SJSA1 (cell line): Measurements from ENCODE around the gene OPHN1. TPM values are rescaled to one million over a fixed set of nuclear protein-coding genes. Genes with fewer than 3 reads are reported as not detected.
"Not testable (repeated sequence)": the region's sequence is repeated elsewhere in the genome, so short reads cannot be mapped to it uniquely, and the experiment has no call there.

Experiments used
- DNase-seq, 2 experiments: peaks; one replicate each; pipeline ENCODE4 v3.0.0-alpha.2; 2015 to 2020; ENCODE audit warnings: low spot score in 2 of 2, low read depth in 1 of 2
- H3K27ac ChIP-seq: fragments of 250-450 bp; sonication (Bioruptor Pico); 2 replicates; pipeline ENCODE4 v1.5.1; 2020; ENCODE audit warnings: mild to moderate bottlenecking, moderate library complexity
- H3K27me3 ChIP-seq: fragments of 250-450 bp; sonication (Bioruptor Pico); replicated peaks from 2 replicates; pipeline ENCODE4 v1.5.1; 2020; ENCODE audit warnings: mild to moderate bottlenecking, moderate library complexity
- H3K36me3 ChIP-seq: fragments of 250-450 bp; sonication (Bioruptor Pico); 2 replicates; pipeline ENCODE4 v1.5.1; 2020; ENCODE audit warnings: mild to moderate bottlenecking
- H3K4me1 ChIP-seq: fragments of 250-450 bp; sonication (Bioruptor Pico); replicated peaks from 2 replicates; pipeline ENCODE4 v1.6.1; 2021; ENCODE audit warnings: mild to moderate bottlenecking
- H3K4me3 ChIP-seq: fragments of 250-450 bp; sonication (Bioruptor Pico); 2 replicates; pipeline ENCODE4 v1.5.1; 2020; ENCODE audit warnings: mild to moderate bottlenecking
- H3K9me3 ChIP-seq: fragments of 250-450 bp; sonication (Bioruptor Pico); replicated peaks from 2 replicates; pipeline ENCODE4 v1.5.1; 2020; ENCODE audit warnings: mild to moderate bottlenecking
- total RNA-seq: library from RNA; depleted of rRNA; stranded (reverse); fragments of >200 nt; shearing (Covaris generic); gene quantifications from 2 replicates; pipeline ENCODE4 v1.2.3, GENCODE V29; 2014

The OPHN1 gene
- total RNA-seq, 1 experiment from 2014 or later, result 7.8 TPM

DNA sequence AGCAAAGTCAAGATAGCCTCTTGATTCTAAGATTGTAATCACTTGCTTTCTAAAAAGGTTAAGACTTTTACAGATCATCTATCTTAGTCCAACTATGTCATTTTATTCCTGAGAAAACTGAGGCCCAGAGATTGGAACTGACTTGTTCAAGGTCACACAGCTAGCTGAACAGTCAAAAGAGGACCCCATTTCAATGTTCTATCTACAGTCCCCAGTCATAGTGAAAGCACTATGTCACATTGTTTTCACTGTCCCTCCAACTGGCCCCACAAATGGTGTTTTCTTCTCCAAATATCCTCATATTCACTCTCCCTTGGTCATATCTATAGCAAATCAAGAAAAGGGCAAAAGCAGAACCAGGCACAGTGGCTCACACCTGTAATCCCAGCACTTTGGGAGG, 145.2 kb downstream of the OPHN1 start:
- Histone ChIP-seq H3K4me1 (no peaks in the 10 kb centered on the region), H3K4me3 (no peak overlapping the region), H3K36me3 (no peaks in the 10 kb centered on the region), H3K9me3 (no peaks in the 10 kb centered on the region), H3K27me3 (no peaks in the 10 kb centered on the region), H3K27ac (no peak overlapping the region)
- DNase-seq, result no peak

DNA sequence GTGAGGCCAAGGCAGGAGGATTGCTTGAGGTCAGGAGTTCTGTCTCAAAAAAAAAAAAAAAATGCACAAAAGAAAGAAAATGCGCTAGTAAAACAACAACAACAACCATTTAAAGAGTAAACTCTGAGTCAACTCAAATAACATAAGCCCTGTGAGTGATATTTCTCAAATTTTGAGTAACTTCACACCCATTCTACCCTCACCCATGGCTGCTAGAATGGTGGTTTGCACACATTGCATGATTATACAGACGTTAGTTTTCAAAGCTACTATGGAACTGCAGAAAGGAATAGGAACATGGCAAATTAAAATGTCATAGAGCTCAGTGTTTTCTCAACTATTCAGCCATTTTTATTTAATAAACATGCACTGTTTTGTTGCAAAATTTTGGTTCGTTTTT, 145.9 kb downstream of the OPHN1 start:
- H3K4me3 ChIP-seq, result no peak overlapping the region
- H3K27me3 ChIP-seq, result no peaks in the 10 kb centered on the region
- H3K36me3 ChIP-seq, result no peaks in the 10 kb centered on the region
- no peak overlapping the region for H3K27ac ChIP-seq
- H3K4me1 ChIP-seq, result no peaks in the 10 kb centered on the region
- DNase-seq, result no peak
- H3K9me3 ChIP-seq, result no peaks in the 10 kb centered on the region

DNA sequence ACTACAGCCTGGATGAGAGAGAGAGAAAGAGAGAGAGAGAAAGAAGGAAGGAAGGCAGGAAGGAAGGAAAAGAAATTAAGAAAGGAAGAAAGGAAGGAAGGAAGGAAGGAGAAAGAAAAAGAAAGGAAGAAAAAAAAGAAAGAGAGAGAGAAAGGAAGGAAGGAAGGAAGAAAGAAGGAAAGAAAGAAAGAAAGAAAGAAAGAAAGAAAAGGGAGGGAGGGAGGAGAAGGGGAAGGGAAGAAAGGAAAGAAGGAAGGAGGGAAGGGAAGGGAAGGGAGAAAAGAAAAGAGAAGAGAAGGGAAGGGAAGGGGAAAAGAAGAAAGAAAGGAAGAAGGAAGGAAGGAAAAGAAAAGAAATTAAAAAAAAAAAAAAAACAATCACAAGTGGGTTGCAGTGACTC, 146.3 kb downstream of the OPHN1 start:
- H3K27ac ChIP-seq, result no peak overlapping the region
- DNase-seq, result no peak

DNA sequence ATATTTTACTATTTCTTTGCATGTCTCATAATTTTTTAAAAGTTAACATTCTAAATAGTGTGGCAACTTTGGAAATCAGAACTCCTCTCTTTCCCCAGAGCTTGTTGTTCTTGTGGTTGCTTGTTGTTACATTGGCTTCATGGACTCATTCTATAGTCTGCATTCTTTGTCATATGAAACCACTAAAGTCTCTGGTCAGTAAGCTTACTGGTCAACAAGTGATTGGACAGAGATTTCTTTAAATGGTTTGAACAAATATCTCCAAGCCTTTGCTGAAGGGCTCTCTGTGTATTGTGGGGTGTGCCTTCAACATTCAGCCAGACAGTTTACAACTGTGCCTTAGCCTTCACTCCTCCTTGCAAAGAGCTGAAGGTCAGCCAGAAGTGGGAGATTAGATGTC, 147.2 kb downstream of the OPHN1 start:
- Histone ChIP-seq H3K36me3 (no peaks in the 10 kb centered on the region), H3K4me1 (no peaks in the 10 kb centered on the region)
- no peak for DNase-seq

More for the DNA sequence above, 146.3 kb downstream of the OPHN1 start:
- no peaks in the 10 kb centered on the region for H3K4me1 ChIP-seq
- no peaks in the 10 kb centered on the region for H3K36me3 ChIP-seq
- no peak overlapping the region for H3K4me3 ChIP-seq
- no peaks in the 10 kb centered on the region for H3K27me3 ChIP-seq
- H3K9me3 ChIP-seq, result no peaks in the 10 kb centered on the region

DNA sequence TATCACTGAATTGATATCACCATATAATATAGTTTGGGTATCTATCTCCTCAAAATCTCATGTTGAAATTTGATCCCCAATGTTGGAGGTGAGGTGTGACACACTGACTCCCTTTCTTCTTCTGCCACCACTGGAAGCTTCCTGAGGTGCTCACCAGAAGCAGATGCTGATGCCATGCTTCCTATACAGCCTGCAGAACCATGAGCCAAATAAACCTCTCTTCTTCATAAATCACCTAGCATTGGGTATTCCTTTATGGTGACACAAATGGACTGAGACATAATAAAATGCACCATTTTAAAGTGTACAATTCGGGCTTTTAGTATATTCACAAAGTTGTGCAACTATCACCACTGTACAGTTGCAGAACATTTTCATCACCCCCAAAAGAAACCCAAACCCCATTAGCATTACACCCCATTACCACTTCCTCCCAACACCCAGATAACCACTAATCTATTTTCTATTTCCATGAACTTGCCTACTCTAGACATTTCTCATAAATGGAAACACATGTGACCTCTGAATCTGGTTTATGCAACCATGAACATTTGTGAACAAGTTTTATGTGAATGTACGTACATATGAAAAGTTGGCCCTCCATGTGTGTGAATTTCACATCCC, 148.9 kb downstream of the OPHN1 start:
- H3K27me3 ChIP-seq, result no peaks in the 10 kb centered on the region
- H3K36me3 ChIP-seq, result no peaks in the 10 kb centered on the region
- no peaks in the 10 kb centered on the region for H3K9me3 ChIP-seq
- H3K27ac ChIP-seq, result no peak overlapping the region
- H3K4me3 ChIP-seq, result no peak overlapping the region
- no peaks in the 10 kb centered on the region for H3K4me1 ChIP-seq
- no peak for DNase-seq

More for the DNA sequence above, 147.2 kb downstream of the OPHN1 start:
- Histone ChIP-seq H3K4me3 (no peak overlapping the region), H3K9me3 (no peaks in the 10 kb centered on the region), H3K27me3 (no peaks in the 10 kb centered on the region), H3K27ac (no peak overlapping the region)

DNA sequence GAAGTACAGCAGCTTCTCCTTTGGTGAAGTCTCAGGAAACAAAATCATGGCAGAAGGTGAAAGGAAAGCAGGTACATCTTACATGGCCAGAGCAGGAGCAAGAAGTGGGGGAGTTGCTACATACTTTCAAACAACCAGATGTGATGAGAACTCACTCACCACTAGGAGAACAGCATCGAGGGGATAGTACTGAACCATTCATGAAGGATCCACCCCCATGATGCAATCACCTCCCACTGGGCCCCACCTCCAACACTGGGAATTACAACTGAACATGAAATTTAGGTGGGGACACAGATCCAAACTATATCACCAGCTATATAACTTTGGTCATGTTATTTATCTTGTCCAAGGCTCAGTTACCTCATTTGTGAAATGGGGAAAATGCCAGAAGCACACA, 159.4 kb downstream of the OPHN1 start:
- H3K27me3 ChIP-seq, result no peaks in the 10 kb centered on the region
- no peaks in the 10 kb centered on the region for H3K9me3 ChIP-seq
- H3K4me1 ChIP-seq, result no peaks in the 10 kb centered on the region
- no peak overlapping the region for H3K4me3 ChIP-seq
- no peaks in the 10 kb centered on the region for H3K36me3 ChIP-seq
- no peak for DNase-seq
- H3K27ac ChIP-seq, result no peak overlapping the region

DNA sequence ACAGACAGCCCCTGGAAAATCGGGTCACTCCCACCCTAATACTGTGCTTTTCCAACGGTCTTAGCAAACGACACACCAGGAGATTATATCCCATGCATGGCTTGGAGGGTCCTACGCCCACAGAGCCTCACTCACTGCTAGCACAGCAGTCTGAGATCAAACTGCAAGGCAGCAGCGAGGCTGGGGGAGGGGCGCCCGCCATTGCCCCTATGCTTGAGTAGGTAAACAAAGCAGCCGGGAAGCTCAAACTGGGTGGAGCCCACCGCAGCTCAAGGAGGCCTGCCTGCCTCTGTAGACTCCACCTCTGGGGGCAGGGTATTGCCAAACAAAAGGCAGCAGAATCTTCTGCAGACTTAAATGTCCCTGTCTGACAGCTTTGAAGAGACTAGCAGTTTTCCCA, 168.5 kb downstream of the OPHN1 start:
- not testable (repeated sequence) for H3K27me3 ChIP-seq, H3K27ac ChIP-seq, DNase-seq, H3K9me3 ChIP-seq, H3K4me1 ChIP-seq, H3K4me3 ChIP-seq, H3K36me3 ChIP-seq

DNA sequence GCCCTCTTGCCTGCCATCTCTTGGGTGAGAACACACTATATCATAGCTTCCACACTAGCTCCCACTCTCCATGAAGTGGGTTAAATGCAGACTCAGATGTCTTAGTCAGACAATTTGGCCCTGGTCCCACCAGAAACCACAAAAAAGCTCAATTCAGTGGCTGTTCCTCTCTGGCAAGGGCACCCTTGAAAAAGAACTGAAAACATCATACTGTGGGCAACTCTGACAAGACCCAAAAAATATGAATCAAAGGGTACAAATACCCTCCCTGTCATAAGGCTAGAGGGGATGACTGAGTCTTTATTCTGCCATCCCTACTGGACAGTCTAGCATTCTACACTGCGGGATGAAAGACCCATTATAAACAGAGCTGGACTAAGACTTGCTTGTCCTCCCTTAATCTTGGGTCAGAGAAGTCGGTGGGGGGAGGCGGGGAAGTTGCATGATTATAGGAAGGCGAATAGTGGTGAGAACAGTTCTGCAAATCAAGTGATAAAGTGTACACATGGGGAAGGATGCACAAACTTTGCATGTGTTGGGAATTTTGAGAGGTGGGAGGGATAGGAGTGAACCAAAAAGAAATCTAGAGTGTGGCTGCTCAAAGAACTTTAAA, 172.1 kb downstream of the OPHN1 start:
- no peak for DNase-seq
- no peak overlapping the region for H3K4me3 ChIP-seq

DNA sequence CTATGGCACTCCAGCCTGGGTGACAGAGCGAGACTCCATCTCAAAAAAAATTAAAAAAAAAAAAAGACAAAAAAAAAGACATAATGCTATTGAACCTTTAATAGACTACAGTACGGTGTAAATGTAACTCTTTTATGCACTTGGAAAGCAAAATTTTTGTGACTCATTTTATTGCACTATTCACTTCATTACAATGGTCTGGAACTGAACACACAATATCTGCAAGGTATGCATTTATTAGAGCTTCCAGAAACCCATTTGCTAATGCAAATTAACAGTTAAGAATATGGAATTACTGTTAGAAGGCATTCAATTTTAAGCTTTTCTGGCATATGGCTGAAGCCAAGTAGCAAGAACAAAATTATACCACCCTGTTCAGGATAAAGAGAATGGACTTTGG, 176.3 kb downstream of the OPHN1 start:
- DNase-seq, result no peak
- Histone ChIP-seq H3K4me3 (no peak overlapping the region), H3K27me3 (no peaks in the 10 kb centered on the region)

More for the DNA sequence above, 172.1 kb downstream of the OPHN1 start:
- no peaks in the 10 kb centered on the region for H3K36me3 ChIP-seq
- H3K4me1 ChIP-seq, result no peaks in the 10 kb centered on the region
- H3K27ac ChIP-seq, result no peak overlapping the region
- H3K9me3 ChIP-seq, result no peaks in the 10 kb centered on the region
- no peaks in the 10 kb centered on the region for H3K27me3 ChIP-seq

DNA sequence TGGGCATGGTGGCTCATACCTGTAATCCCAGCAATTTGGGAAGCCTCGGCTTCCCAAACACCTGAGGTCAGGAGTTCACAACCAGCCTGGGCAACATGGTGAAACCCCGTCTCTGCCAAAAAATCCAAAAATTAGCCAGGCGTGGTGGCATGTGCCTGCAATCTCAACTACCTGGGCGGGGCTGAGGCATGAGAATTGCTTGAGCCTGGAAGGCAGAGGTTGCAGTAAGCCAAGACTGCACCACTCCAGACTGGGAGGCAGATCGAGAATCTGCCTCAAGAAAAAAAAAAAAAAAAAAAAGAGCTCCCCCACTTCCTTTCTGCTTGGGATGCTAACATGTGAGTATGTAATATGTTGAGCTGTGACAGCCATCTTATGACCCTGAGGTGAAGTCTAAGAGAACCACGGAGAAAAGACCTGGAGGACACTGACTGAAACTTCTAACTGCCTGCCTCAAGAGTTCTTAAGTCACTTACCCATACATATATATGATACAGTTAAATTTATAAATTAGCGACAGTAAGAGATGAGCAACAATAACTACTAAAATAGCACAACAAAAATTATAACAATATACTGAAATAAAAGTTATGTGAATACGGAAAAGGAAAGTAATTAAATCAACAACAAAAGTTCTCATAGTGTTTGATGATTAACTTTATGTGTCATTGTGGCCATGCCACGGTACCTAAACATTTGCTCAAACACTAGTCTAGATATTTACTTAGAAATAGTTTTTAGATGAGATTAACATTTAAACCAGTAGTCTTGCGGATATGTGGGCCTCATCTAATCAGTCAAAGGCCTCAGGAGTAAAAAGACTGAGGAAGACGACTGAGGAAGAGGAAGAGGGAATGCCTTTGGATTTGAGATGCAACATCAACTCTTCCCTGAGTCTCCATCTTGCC, 178.3 kb downstream of the OPHN1 start:
- no peaks in the 10 kb centered on the region for H3K27me3 ChIP-seq
- no peak for DNase-seq
- H3K36me3 ChIP-seq, result no peaks in the 10 kb centered on the region
- H3K4me1 ChIP-seq, result no peaks in the 10 kb centered on the region
- H3K4me3 ChIP-seq, result no peak overlapping the region
- H3K27ac ChIP-seq, result no peak overlapping the region
- H3K9me3 ChIP-seq, result no peaks in the 10 kb centered on the region

More for the DNA sequence above, 176.3 kb downstream of the OPHN1 start:
- no peaks in the 10 kb centered on the region for H3K4me1 ChIP-seq
- no peaks in the 10 kb centered on the region for H3K36me3 ChIP-seq
- no peaks in the 10 kb centered on the region for H3K9me3 ChIP-seq
- no peak overlapping the region for H3K27ac ChIP-seq

DNA sequence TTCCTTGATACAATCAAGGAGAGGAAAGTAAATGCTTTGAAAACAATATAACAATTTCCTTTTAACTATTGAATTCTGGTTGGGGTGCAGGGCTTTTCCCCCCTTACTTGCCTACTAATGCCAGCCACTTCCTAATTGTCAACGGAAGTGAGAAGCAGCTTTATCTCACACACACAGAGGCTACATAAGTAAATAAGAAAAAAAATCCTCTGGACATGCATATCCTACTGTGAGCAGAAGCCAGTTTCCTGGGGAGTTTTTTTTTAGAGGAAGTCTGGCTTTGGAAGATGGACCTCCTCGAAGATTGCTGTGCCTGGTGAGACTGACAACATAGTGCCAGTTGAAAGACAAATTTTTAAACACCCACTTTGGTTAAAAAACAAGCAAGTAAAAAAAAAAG, 180.6 kb downstream of the OPHN1 start:
- no peaks in the 10 kb centered on the region for H3K36me3 ChIP-seq
- H3K9me3 ChIP-seq, result no peaks in the 10 kb centered on the region
- DNase-seq, result no peak
- no peak overlapping the region for H3K27ac ChIP-seq
- no peaks in the 10 kb centered on the region for H3K27me3 ChIP-seq
- H3K4me1 ChIP-seq, result no peaks in the 10 kb centered on the region
- H3K4me3 ChIP-seq, result no peak overlapping the region

DNA sequence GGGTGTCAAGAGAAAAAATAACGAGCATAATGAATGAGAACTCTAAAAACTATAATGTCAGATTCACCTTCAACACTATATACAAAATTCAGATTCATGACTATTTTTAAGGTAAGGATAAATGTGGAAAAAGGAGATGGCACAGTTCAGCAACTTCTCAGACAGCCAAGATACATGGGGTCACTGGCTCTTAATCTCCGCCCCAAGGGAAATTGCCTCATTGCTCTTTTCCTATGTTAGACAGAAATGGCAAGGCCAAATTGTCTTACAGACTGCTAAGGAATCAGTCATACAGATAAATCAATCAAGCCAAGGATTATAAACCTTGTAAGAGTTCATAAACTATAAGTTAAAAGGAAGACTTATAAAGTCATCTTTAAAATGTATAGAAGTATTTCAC, 183.4 kb downstream of the OPHN1 start:
- no peak for DNase-seq
- no peaks in the 10 kb centered on the region for H3K36me3 ChIP-seq
- H3K4me1 ChIP-seq, result no peaks in the 10 kb centered on the region
- H3K4me3 ChIP-seq, result no peak overlapping the region
- H3K9me3 ChIP-seq, result no peaks in the 10 kb centered on the region
- H3K27me3 ChIP-seq, result no peaks in the 10 kb centered on the region
- H3K27ac ChIP-seq, result no peak overlapping the region

DNA sequence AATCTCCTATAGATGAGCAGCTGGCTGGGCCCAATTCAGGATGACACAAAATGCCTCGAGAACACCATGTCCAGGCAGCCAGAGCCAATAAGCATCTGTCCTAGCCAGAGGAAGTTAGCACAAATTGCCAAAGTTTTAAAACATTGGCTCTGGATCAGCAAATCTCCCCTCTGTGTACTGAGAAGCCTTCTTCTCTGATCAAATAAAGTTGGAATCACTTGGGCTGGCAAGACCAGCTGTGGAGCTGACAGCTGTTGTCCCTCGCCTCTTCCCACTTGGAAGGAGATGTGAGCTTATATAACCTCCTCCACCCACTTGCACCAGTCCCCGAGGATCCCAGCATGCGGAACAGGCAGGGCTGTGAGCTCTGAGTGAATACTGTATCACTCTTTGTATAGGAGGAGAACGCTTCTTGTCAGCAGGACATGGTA, 183.9 kb downstream of the OPHN1 start:
- no peak overlapping the region for H3K27ac ChIP-seq
- no peaks in the 10 kb centered on the region for H3K9me3 ChIP-seq
- DNase-seq, result no peak
- H3K27me3 ChIP-seq, result no peaks in the 10 kb centered on the region
- no peak overlapping the region for H3K4me3 ChIP-seq
- H3K4me1 ChIP-seq, result no peaks in the 10 kb centered on the region
- H3K36me3 ChIP-seq, result no peaks in the 10 kb centered on the region

DNA sequence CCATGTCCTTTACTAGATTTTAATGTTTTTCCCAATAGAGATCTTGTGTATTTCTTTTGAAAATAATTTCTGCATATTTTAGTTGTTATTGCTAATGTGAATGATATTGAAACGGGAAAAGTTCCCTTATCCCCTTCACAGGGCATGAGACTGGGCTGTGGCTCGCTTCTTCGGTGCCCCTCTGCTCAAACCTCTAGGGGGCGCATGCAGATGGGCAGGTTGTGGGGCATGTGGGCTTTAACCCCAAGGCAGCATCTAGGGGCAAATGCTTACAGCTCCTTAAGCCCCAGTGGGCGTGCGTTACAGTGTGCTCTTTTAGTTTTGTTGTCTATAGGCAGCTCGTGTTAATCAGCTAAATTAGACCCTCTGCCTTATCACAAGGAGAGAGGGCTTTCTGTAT, 194.7 kb downstream of the OPHN1 start:
- Histone ChIP-seq H3K36me3 (no peaks in the 10 kb centered on the region), H3K4me3 (no peak overlapping the region), H3K27ac (no peak overlapping the region), H3K9me3 (no peaks in the 10 kb centered on the region), H3K27me3 (no peaks in the 10 kb centered on the region), H3K4me1 (no peaks in the 10 kb centered on the region)
- DNase-seq, result no peak
